KOPT-K1 (cell line): Measurements from ENCODE around the gene BRD4.

Experiments used
- H3K27ac ChIP-seq: fragments of 200-600 bp; sonication (generic); 2 replicates; pipeline ENCODE4 v1.5.1; 2016; ENCODE audit warnings: antibody characterized with exemption, mild to moderate bottlenecking, low read depth, low read length; ENCODE audit not compliant: poor library complexity, severe bottlenecking
- H3K36me3 ChIP-seq: fragments of 200-600 bp; sonication (generic); 2 replicates; pipeline ENCODE4 v1.5.1; 2017; ENCODE audit warnings: antibody characterized with exemption, mild to moderate bottlenecking, low read length, moderate library complexity; ENCODE audit not compliant: insufficient read depth
- H3K9me3 ChIP-seq: fragments of 200-600 bp; sonication (generic); 2 replicates; pipeline ENCODE4 v1.5.1; 2017; ENCODE audit warnings: antibody characterized with exemption, low read length, mild to moderate bottlenecking; ENCODE audit not compliant: insufficient read depth, poor library complexity, severe bottlenecking

BRD4 gene

GRCh38 chr19:15248648-15249527 is 83.5 kb downstream of the BRD4 start:
- no peaks in the 10 kb centered on the region for H3K9me3 ChIP-seq
- peaks cover 100% of the 10 kb centered on the region for H3K36me3 ChIP-seq
- H3K27ac ChIP-seq: no peak overlapping the region

DNA sequence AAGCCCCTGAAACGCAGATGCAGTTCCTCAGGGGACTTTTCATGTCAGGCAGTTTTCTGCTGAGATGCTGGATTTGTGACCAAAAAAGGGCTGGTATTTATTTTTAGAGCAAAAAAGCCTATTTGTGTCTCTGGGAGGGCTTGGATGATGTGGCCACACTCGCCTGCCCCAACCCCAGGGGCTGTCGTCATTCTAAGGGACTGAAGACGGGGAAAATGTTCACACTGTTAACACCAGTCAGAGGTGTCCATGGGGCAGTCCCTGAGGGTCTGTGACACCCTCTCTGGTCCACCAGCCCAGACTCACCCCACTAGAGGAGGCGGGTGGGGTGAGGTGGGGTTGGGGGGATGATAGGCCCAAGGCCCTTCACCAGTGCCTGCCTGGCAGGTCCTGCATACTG is 84.2 kb downstream of the BRD4 start:
- Histone ChIP-seq H3K36me3 (peaks cover 100% of the 10 kb centered on the region), H3K27ac (no peak overlapping the region)

GRCh38 chr19:15247107-15248014 is 85.0 kb downstream of the BRD4 start:
- Histone ChIP-seq H3K36me3 (peaks cover 98% of the 10 kb centered on the region), H3K27ac (no peak overlapping the region)

More for the DNA sequence above, 84.2 kb downstream of the BRD4 start:
- no peaks in the 10 kb centered on the region for H3K9me3 ChIP-seq

GRCh38 chr19:15246198-15246481 is 86.2 kb downstream of the BRD4 start:
- peaks cover 98% of the 10 kb centered on the region for H3K36me3 ChIP-seq

More at GRCh38 chr19:15247107-15248014, 85.0 kb downstream of the BRD4 start:
- H3K9me3 ChIP-seq: no peaks in the 10 kb centered on the region

DNA sequence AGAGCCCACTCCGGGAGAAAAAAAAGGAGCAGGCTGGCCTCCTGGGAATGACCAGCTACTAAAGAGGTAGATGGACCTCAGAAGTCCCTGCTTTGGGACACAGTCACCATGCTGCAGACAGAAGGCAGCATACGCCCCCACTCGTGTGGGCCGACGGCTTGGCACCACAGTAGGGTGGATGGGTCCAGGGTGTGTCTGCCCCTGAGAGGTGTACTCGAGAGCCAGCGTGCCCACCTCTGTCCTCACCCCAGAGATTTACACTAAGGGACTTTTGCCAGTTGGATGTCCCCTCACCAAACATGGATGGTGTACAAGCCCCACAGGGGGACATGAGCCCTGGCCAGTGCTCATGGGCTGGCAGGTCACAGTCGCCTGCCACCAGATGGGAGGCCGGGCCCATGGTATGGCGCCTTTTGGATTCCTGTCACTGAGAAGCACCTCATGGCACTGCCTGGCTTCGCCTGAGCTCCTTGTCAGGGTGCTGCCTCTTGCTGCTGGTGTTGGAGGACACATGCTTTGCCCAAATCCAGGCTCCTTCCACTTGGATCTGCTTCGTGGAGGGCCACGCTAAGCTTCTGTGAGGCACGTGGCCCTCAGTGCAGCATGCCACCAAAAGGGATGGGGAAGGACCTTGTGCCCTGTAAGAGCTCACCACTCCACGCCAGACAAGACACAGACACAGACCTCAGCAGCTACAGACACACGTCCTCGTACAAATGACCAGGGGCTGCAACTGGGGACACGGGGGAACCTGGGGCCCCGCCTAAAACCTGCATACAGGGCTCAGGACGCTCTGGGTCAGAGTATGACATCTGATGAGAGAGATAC is 86.8 kb downstream of the BRD4 start:
- Histone ChIP-seq H3K27ac (no peak overlapping the region), H3K9me3 (no peaks in the 10 kb centered on the region), H3K36me3 (peaks cover 98% of the 10 kb centered on the region)

More at GRCh38 chr19:15246198-15246481, 86.2 kb downstream of the BRD4 start:
- H3K27ac ChIP-seq: no peak overlapping the region
- H3K9me3 ChIP-seq: no peaks in the 10 kb centered on the region

GRCh38 chr19:15244808-15245207 is 87.5 kb downstream of the BRD4 start:
- Histone ChIP-seq H3K9me3 (no peaks in the 10 kb centered on the region), H3K27ac (no peak overlapping the region)

DNA sequence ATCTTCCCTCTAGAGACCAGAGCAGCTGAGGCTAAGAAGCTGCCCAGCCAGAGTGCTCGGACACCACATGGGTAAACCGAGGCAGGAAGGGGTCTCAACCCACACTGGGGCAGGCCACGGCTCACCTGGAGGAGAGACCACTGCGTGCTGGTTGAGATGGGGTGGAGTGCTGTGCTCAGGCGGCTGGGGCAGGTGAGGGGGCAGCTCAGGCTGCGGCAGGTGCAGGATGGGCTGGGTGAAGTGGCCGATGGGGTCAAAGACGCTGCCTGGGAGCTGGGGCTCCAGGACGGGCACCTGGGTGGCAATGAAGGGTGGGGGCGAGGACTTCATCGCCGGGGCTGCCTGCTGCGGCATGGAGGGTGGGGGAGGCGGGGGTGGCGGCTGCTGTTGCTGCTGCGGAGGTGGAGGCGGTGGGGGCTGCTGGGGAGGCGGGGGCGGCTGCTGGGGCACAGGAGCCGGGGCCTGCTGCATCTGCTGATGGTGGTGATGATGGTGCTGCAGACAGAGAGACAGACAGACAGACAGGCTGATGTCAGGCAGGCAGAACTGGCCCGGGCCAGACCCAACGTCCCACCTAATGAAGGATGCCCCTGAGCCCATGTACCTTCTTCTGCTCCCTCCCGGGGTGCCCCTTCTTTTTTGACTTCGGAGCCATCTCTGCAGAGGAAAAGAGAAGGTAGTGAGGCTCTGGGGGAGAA is 88.1 kb downstream of the BRD4 start:
- H3K36me3 ChIP-seq: peaks cover 98% of the 10 kb centered on the region
- no peak overlapping the region for H3K27ac ChIP-seq
- no peaks in the 10 kb centered on the region for H3K9me3 ChIP-seq

More at GRCh38 chr19:15244808-15245207, 87.5 kb downstream of the BRD4 start:
- H3K36me3 ChIP-seq: peaks cover 98% of the 10 kb centered on the region

- Histone ChIP-seq H3K27ac (no peak overlapping the region), H3K36me3 (peaks cover 98% of the 10 kb centered on the region), H3K9me3 (no peaks in the 10 kb centered on the region)
Observed at GRCh38 chr19:15243236-15243957, 88.9 kb downstream of the BRD4 start.

- H3K27ac ChIP-seq: no peak overlapping the region
Observed at GRCh38 chr19:15241259-15241910, 91.0 kb downstream of the BRD4 start.

DNA sequence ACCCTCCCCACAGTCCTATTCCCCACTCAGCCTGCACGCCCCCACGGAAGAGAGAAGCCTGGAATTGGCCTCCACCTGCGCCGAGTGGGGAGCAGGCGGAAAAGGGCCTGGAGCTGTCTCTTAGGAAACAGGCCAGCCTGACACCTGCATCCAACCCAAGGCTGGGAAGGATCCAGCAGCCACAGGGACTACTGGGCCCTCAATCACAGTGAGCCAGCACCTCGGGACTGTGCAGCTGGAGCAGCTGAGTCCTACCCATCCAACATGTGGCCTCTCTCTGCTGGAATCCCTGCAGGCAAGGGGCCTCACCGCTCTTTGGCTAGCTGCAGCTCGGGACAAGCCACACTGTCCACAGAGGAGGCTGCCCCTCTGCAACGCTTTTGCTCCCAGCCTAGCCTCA is 91.8 kb downstream of the BRD4 start:
- Histone ChIP-seq H3K36me3 (peaks cover 98% of the 10 kb centered on the region), H3K9me3 (no peaks in the 10 kb centered on the region), H3K27ac (no peak overlapping the region)

More at GRCh38 chr19:15241259-15241910, 91.0 kb downstream of the BRD4 start:
- H3K36me3 ChIP-seq: peaks cover 98% of the 10 kb centered on the region
- no peaks in the 10 kb centered on the region for H3K9me3 ChIP-seq

GRCh38 chr19:15239337-15239949 is 92.9 kb downstream of the BRD4 start:
- H3K27ac ChIP-seq: no peak overlapping the region
- no peaks in the 10 kb centered on the region for H3K9me3 ChIP-seq
- H3K36me3 ChIP-seq: peaks cover 95% of the 10 kb centered on the region

DNA sequence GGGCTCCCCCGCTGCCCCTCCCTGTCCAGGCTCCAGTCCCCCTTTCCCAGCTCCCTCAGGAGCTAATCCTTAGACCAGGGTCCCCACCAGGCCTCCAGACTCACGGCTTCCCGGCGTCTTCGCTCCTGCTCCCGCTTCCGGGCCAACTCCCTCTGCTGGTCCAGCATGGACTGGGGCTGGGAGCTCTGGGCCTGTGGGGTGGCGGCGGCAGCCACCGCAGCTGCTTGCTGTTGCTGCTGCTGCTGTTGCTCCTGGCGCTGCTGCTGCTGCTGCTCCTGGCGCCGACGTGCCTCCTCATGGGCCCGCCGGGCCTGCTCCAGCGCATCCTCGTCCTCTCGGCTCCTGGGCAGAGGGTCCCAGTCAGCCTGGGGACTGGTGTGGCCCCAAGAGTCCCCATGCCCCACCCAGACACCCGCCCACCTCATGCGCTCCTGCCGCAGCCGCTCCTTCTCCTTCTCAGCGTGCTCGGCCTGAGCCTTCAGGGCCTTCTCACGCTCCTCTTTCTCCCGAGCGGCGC is 93.6 kb downstream of the BRD4 start:
- no peak overlapping the region for H3K27ac ChIP-seq
- no peaks in the 10 kb centered on the region for H3K9me3 ChIP-seq
- peaks cover 87% of the 10 kb centered on the region for H3K36me3 ChIP-seq
